Activated naive CD8-positive, alpha-beta T cell treated with anti-CD3 and anti-CD28 coated beads, Interleukin-2, amount 50 U/mL, for 16 hours (primary cell): ENCODE measurements around the gene KSR2.
"Not testable (repeated sequence)": the region's sequence is repeated elsewhere in the genome, so short reads cannot be mapped to it uniquely, and the experiment has no call there.

Source experiments
- DNase-seq: peaks from one replicate; pipeline ENCODE4 v3.0.0-alpha.2; 2020; ENCODE audit warnings: low read depth, low spot score

The KSR2 gene

DNA sequence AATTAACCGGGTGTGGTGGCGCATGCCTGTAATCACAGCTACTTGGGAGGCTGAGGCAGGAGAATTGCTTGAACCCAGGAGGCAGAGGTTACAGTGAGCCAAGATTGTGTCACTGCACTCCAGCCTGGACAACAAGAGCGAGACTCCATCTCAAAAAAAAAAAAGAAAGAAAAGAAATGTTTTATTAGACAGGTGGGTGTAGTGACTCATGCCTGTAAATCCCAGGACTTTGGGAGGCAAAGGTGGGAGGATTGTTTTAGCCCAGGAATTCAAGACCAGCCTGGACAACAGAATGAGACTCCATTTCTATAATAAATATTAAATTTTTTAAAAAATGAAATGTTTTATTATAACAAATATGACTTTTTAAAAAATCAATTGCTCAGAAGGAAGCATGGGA, 77.5 kb downstream of the KSR2 start:
- DNase-seq = not testable (repeated sequence)

- no peak for DNase-seq
Observed at GRCh38 chr12:117890644-117891043, 78.1 kb downstream of the KSR2 start.

- no peak for DNase-seq
Observed at GRCh38 chr12:117890137-117890536, 78.7 kb downstream of the KSR2 start.

DNA sequence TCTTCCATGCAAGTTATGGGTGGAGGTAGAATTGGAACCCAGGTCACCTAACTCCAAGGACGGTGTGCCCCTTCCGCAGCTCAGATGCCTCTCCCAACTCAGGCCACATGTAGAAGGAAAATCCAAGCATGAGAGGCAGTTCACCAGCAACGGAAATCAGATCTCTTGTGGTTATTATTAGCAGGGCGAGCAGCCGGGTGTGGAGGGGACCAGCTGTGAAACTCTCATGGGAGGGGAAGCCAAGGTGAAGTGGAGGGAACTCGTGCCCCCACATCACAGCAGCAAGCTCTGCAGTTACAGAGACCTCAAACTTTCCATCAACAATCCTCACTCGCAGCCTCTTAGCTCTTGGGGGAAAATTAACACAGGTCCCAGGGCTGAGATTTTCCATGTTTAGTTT, 79.7 kb downstream of the KSR2 start:
- DNase-seq = no peak

DNA sequence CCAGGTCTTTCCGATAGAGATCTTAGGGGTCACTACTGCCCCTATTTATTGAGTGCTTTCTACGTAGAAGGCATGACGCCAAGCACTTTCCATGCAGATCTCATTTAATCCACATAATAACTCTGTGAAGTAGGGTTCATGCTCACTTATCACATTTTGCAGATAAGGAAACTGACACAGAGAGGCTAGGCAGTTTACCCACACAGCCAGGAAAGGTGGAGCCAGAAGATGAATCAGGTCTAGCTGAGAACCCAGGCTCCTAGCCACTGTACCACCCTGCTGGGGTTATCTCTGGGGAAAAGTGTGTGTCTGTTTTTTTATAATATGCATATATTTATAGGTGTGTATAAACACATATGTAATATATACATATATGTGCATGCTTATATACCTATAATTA, 83.6 kb downstream of the KSR2 start:
- no peak for DNase-seq

DNA sequence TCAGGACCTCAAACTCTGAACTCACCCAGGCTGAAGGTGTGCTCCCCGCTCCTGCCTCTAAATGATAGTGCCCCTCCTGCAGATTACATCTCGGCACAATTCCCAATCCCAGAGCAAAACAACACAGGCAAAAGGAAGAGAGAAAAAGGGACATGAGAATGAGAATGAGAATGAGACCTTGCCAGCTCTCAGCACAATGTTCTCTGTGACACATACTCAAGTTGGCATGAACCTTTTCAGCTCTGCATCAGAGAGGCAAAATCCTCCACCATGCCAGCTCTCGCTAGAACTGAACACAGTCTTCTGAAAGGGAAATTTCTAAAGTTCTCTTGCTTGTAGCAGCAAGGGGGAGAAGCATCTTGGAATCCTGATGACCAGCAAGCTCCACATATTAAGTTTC, 84.6 kb downstream of the KSR2 start:
- no peak for DNase-seq

- DNase-seq = no peak
Observed at GRCh38 chr12:117882603-117883184, 86.1 kb downstream of the KSR2 start.

GRCh38 chr12:117882181-117882580, 86.6 kb downstream of the KSR2 start:
- DNase-seq = no peak

GRCh38 chr12:117881517-117881916, 87.3 kb downstream of the KSR2 start:
- DNase-seq = no peak

DNA sequence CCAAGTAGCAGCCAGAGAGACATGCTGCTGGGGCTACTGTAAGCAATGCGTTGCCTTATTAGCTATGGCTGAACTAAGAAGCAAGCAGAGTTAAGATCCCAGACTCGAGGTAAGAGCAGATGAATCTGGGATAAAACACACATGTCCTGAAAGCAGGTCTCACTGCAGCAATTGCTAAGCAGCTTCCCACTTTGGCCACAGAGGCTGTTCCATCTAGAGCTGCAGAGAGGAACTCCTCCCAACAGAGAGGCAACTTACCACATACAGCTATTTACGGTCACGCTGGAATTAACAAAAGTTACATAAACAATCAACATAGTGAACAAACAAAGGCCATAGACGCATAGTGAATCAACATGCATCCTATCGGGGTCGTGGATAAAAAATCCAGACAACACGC, 90.2 kb downstream of the KSR2 start:
- no peak for DNase-seq

- DNase-seq = no peak
Observed at GRCh38 chr12:117876436-117876816, 92.4 kb downstream of the KSR2 start.

DNA sequence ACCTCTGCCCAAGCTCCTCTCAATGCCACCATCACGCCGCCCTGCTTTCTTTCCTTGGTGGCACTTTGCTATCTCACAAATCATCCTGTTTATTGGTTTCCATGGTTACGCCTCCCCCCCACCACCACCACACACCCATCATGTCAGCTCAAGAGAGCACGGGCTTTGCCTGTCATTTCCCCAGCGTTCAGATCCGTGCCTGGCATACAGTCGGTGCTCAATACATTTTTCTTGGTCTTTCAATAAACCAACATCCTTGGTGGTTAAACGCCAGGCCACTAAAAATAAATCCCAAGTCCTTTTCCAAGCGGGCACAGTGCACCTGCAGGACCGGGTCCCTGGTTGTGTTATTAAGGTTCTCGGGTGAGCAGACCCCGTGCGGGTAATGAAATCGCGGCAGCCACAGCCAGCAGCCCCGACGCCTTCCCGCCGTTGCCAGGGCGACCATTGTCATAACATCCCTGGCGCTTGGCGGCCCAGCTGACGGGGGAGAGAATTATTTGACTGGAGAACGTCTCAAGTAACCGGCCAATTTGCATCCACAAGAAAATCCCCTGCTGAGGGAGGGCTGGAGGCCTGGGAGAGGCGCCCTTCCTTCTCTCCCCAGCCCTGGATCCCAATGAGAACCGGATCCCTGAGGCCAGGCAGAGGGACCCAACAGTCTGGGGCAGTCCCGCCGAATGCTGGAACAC, 92.9 kb downstream of the KSR2 start:
- no peak for DNase-seq

DNA sequence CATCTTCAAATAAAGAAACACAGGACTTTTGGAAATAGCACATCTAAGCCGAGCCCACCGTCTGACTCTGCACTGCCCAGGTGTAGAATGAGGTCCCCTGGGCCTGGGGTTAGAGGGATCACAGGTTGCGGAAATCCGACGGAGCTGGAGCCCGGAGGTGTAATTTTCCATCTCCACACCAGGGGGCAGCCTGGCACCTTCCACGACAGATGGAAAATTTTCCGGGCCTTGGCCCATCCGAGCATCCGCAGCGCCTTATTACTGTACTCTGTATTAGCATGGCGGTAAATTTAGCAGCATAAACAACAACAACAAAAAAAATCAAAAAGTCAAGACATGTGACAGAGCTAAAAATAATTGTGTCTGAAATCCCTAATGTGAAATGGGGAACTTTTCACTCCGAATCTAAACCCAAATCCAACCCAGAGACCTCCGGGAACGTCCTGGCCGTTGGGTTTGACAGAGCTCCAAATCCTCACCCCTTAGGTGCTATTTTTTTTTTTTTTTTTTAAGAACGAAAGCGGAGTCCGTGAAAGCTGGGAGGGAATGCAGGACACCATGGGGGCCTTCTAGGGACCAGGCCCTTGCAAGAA, 93.9 kb downstream of the KSR2 start:
- DNase-seq = peak; percentile 10

GRCh38 chr12:117874198-117874597, 94.6 kb downstream of the KSR2 start:
- not testable (repeated sequence) for DNase-seq

DNA sequence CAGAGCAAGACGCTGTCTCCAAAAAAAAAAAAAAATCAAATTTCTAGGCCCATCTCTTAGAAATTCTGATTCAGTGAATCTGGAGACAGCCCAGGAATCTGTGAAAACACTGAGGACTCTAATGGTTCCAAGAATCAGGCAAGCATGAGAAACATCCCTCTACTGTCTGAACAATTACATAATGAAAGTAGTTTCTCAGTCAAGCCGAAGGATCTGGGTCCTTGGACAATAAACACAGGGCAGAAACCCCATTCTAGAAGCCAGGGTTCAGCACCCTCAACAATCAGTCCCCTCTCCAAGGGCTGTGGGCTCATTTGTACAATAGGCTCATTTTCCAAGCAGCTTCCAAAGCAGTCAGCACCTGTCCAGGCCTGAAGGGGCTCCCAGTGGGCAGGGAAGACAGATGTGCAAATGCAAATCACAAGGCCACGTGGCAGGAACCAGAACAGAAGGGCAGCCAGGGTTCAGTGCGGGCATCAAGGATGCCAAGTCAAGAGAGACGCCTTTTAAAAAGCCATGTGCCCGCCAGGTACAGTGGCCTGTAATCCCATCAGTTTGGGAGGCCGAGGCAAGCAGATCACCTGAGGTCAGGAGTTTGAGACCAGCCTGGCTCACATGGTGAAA, 96.1 kb downstream of the KSR2 start:
- DNase-seq = no peak

DNA sequence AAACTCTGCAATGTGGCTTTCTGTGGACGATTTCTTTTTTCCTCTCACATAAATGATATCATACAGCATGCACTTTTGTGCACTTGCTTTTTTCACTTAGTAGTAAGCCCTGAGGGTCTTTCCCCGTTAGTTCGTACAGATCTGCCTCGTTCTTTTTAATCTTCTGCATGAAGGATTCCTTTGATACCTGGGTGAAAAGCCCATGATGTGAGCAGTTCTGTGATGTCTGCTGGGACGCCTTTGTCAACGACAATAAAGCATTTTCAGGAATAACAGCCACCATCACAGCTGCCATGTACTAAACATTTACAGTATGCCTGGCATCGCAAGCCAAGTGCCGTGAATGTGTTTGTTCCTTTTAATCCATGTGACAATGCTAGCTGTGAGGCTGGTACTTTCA, 99.2 kb downstream of the KSR2 start:
- no peak for DNase-seq

DNA sequence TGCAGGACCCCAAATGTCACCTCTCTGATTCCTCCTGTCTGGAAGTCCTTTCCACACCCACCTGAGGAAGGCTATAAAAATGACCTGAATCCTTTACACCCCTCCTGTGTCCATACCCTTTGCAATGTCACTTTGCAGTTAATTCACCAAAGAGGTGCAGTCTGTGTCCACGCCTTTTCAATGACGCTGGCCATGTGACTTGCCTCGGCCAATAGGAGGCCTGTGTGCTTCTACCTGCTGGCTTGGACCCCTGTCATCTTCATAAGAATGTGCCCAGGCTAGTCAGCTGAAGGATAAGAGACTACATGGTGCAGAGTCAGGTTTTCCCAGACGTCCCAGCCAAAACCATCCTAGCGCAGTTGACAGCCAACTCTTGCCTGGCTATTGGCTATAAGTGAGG, 101.4 kb downstream of the KSR2 start:
- no peak for DNase-seq

DNA sequence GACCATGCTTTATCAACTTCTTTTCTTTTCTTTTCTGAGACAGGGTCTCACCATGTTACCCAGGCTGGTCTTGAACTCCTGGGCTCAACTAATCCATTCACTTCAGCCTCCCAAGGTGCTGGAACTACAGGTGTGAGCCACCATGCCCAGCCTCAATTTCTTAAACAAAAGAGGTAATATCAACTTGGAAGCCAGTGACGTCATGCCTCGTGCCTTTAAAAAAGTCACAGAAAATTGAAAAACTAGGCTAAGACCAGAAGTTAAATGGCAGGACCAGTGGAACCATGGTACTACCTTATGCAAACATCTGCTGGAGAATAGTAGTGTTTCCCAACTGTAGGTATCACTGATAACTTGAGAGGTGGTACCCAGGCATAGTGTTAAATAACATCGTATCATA, 103.3 kb downstream of the KSR2 start:
- DNase-seq = no peak

GRCh38 chr12:117863002-117863709, 105.6 kb downstream of the KSR2 start:
- DNase-seq = no peak

DNA sequence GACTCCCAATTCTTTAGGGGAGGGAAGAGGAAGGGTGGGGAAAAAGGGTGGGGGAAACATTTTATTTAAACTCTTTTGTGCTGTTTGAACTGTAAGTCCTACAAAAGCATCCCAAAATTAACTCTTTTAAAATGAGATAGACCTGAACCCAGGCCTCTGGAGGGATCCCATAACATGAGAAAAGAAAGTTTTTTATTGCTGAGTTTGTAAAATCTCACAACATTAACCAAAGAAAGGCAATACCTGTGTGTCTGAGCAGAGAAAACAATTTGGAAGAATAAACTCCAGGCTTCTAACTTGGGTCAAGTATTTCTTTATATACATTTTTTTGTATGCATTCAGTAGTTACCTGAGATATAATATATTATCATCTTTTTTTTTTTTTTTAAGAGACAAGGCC, 107.1 kb downstream of the KSR2 start:
- DNase-seq = no peak

GRCh38 chr12:117860787-117861290, 108.0 kb downstream of the KSR2 start:
- DNase-seq = not testable (repeated sequence)

- DNase-seq = no peak
Observed at GRCh38 chr12:117860111-117860510, 108.7 kb downstream of the KSR2 start.
